ENCODE data around the gene C3AR1. TPM values are rescaled to one million over a fixed set of nuclear protein-coding genes. Genes with fewer than 3 reads are reported as not detected.
"Not testable (repeated sequence)": the region's sequence is repeated elsewhere in the genome, so short reads cannot be mapped to it uniquely, and the experiment has no call there.

Gene C3AR1
- total and polyA plus RNA-seq, 2 experiments from 2014 or later, result 1.2 to 5.9 TPM

DNA sequence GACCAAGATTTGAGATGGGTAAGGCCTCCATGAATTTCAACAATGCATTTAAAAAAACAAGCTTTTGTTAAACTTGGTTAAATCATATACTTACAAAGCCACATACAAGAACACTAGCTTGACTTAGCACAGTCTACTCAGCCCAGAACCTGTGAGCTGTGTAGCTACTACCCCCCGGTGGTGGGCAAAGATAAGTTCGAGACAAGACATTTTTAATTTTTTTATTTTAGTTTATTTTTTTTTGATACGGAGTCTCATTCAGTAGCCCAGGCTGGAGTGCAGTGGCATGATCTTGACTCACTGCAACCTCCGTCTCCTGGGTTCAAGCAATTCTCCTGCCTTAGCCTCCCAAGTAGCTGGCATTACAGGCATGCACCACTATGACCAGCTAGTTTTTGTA, 12.2 kb upstream of the C3AR1 start:
- no peak for TF ChIP-seq EZH2phosphoT487 (IDR thresholded peaks at IDR 0.05; ENCODE audit: low read depth, severe bottlenecking, unreplicated experiment)
- TF ChIP-seq, protein P1, sequence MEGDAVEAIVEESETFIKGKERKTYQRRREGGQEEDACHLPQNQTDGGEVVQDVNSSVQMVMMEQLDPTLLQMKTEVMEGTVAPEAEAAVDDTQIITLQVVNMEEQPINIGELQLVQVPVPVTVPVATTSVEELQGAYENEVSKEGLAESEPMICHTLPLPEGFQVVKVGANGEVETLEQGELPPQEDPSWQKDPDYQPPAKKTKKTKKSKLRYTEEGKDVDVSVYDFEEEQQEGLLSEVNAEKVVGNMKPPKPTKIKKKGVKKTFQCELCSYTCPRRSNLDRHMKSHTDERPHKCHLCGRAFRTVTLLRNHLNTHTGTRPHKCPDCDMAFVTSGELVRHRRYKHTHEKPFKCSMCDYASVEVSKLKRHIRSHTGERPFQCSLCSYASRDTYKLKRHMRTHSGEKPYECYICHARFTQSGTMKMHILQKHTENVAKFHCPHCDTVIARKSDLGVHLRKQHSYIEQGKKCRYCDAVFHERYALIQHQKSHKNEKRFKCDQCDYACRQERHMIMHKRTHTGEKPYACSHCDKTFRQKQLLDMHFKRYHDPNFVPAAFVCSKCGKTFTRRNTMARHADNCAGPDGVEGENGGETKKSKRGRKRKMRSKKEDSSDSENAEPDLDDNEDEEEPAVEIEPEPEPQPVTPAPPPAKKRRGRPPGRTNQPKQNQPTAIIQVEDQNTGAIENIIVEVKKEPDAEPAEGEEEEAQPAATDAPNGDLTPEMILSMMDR (IDR thresholded peaks at IDR 0.05; ENCODE audit: poor library complexity), result peak; percentile 58
- peak; percentile 59 for DNase-seq (ENCODE audit: low spot score)
- Histone ChIP-seq H4K20me1 (ENCODE audit: insufficient read depth, poor library complexity, severe bottlenecking) (no peaks in the 10 kb centered on the region), H3K9me3 (ENCODE audit: low read depth) (no peaks in the 10 kb centered on the region), H3K79me2 (peaks cover 8% of the 10 kb centered on the region), H3K4me2 (no peak overlapping the region), H3K4me3 (no peak overlapping the region), H3K4me1 (ENCODE audit: insufficient read depth) (peaks cover 4% of the 10 kb centered on the region), H2AFZ (no peak overlapping the region), H3K36me3 (replicated peaks; ENCODE audit: insufficient read depth, low read depth) (no peaks in the 10 kb centered on the region), H3K27ac (no peak overlapping the region), H3K27me3 (no peaks in the 10 kb centered on the region), H3K9me2 (replicated peaks; ENCODE audit: insufficient read depth) (no peaks in the 10 kb centered on the region)
- 53% methylated on average over 4 of the region's 4 CpGs for WGBS (ENCODE audit: low lambda C conversion rate, missing lambda C conversion rate)

DNA sequence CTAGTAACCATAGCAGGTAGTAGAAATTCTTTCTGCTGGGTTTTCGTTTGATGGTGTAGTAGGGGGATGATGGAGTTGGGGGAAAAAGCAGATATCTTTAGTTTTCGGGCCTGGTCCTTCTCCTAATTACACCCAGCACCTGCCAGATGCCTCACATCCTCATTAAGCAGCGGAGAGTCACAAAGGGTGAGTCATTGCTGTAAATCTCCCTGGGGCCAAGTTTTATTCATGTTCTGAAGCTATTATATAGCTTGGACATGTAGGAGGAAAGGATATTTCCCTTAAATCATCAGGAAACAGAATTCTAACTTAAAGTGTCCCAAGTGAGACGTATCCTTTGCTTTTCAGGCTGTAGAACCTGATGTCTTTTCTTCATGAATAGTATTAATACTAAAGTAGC, 11.0 kb upstream of the C3AR1 start:
- no peak for DNase-seq (ENCODE audit: low spot score)
- 43% methylated on average over 4 of the region's 4 CpGs for WGBS (ENCODE audit: low lambda C conversion rate, missing lambda C conversion rate)
- no peaks in the 10 kb centered on the region for H3K4me1 ChIP-seq (ENCODE audit: insufficient read depth)
- no peaks in the 10 kb centered on the region for H3K27me3 ChIP-seq
- H3K79me2 ChIP-seq, result no peaks in the 10 kb centered on the region
- H3K4me2 ChIP-seq, result no peak overlapping the region
- H3K4me3 ChIP-seq, result no peak overlapping the region
- H2AFZ ChIP-seq, result no peak overlapping the region
- no peak overlapping the region for H3K27ac ChIP-seq
- no peaks in the 10 kb centered on the region for H3K36me3 ChIP-seq (replicated peaks; ENCODE audit: insufficient read depth, low read depth)
- no peaks in the 10 kb centered on the region for H3K9me3 ChIP-seq (ENCODE audit: low read depth)
- TF ChIP-seq EZH2 (IDR thresholded peaks at IDR 0.05; ENCODE audit: borderline replicate concordance) (no peak), EZH2phosphoT487 (IDR thresholded peaks at IDR 0.05; ENCODE audit: low read depth, severe bottlenecking, unreplicated experiment) (no peak)
- TF ChIP-seq, protein P1 (IDR thresholded peaks at IDR 0.05; ENCODE audit: poor library complexity), result no peak
- no peaks in the 10 kb centered on the region for H3K9me2 ChIP-seq (replicated peaks; ENCODE audit: insufficient read depth)
- H4K20me1 ChIP-seq (ENCODE audit: insufficient read depth, poor library complexity, severe bottlenecking), result no peaks in the 10 kb centered on the region

DNA sequence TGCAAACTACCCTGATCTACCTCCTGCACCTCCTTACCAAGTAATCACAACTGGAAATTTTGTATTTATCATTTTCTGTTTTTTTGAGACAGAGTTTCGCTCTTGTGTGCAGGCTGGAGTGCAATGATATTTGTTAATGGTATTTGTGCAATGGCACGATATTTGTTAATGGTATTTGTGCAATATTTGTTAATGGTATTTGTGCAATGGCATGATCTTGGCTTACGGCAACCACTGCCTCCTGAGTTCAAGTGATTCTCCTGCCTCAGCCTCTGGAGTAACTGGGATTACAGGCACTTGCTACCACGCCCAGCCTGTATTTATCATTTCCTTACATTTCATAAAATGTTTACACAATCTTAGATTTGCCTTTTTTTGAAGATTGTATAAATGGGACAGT, 10.2 kb upstream of the C3AR1 start:
- Histone ChIP-seq H2AFZ (no peak overlapping the region), H3K27ac (no peak overlapping the region), H3K27me3 (no peaks in the 10 kb centered on the region), H3K4me2 (no peak overlapping the region), H3K4me1 (ENCODE audit: insufficient read depth) (no peaks in the 10 kb centered on the region), H3K36me3 (replicated peaks; ENCODE audit: insufficient read depth, low read depth) (no peaks in the 10 kb centered on the region), H3K9me2 (replicated peaks; ENCODE audit: insufficient read depth) (no peaks in the 10 kb centered on the region), H3K4me3 (no peak overlapping the region), H4K20me1 (ENCODE audit: insufficient read depth, poor library complexity, severe bottlenecking) (no peaks in the 10 kb centered on the region), H3K9me3 (ENCODE audit: low read depth) (no peaks in the 10 kb centered on the region), H3K79me2 (no peaks in the 10 kb centered on the region)
- 92% methylated on average over 4 of the region's 4 CpGs for WGBS (ENCODE audit: low lambda C conversion rate, missing lambda C conversion rate)
- DNase-seq (ENCODE audit: low spot score), result no peak
- TF ChIP-seq EZH2phosphoT487 (IDR thresholded peaks at IDR 0.05; ENCODE audit: low read depth, severe bottlenecking, unreplicated experiment), result no peak
- no peak for TF ChIP-seq EZH2 (IDR thresholded peaks at IDR 0.05; ENCODE audit: borderline replicate concordance)
- TF ChIP-seq, protein P1 (IDR thresholded peaks at IDR 0.05; ENCODE audit: poor library complexity), result no peak

DNA sequence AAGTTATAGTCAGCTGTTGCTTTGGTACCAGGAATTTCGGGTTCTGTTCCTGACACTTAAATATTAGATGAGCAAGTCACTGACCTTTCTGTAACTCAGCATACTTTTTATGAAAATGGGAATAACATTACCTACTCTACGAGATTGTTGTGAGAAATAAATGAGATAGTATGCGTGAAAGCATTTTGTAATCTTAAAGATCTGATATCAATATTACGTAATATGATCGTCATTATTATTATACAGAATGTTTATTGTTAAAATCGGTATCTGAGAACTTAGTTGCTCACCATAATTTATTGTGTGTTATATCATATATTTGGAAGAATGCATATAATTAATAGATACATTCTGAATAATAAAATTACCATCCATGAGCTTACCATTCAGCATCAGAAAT, 9.8 kb upstream of the C3AR1 start:
- no peaks in the 10 kb centered on the region for H4K20me1 ChIP-seq (ENCODE audit: insufficient read depth, poor library complexity, severe bottlenecking)
- no peaks in the 10 kb centered on the region for H3K9me3 ChIP-seq (ENCODE audit: low read depth)
- TF ChIP-seq, protein P1 (IDR thresholded peaks at IDR 0.05; ENCODE audit: poor library complexity), result no peak
- TF ChIP-seq EZH2phosphoT487 (IDR thresholded peaks at IDR 0.05; ENCODE audit: low read depth, severe bottlenecking, unreplicated experiment) (no peak), EZH2 (IDR thresholded peaks at IDR 0.05; ENCODE audit: borderline replicate concordance) (no peak)
- no peak overlapping the region for H3K27ac ChIP-seq
- no peaks in the 10 kb centered on the region for H3K4me1 ChIP-seq (ENCODE audit: insufficient read depth)
- H3K9me2 ChIP-seq (replicated peaks; ENCODE audit: insufficient read depth), result no peaks in the 10 kb centered on the region
- H3K27me3 ChIP-seq, result no peaks in the 10 kb centered on the region
- no peaks in the 10 kb centered on the region for H3K79me2 ChIP-seq
- no peak overlapping the region for H2AFZ ChIP-seq
- H3K36me3 ChIP-seq (replicated peaks; ENCODE audit: insufficient read depth, low read depth), result no peaks in the 10 kb centered on the region
- DNase-seq (ENCODE audit: low spot score), result no peak
- H3K4me3 ChIP-seq, result no peak overlapping the region
- H3K4me2 ChIP-seq, result no peak overlapping the region
- 94% methylated on average over 6 of the region's 6 CpGs for WGBS (ENCODE audit: low lambda C conversion rate, missing lambda C conversion rate)

DNA sequence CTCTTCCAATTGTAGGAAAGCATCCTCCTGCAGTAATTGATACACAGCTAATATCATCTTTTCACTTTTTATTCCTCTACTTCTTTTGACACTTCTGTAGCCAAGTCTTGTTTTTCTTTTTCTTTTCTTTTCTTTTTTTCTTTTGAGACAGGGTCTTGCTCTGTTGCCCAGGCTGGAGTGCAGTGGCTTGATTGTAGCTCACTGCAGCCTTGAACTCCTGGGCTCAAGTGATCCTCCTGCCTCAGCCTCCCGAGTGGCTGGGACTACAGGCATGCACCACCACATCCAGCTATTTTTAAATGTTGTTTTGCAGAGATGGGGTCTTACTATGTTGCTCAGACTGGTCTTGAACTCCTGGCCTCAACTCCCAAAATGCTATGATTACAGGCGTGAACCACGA, 5.7 kb upstream of the C3AR1 start:
- H3K27ac ChIP-seq; H3K4me1 ChIP-seq (ENCODE audit: insufficient read depth); H3K27me3 ChIP-seq; H4K20me1 ChIP-seq (ENCODE audit: insufficient read depth, poor library complexity, severe bottlenecking); H3K9me3 ChIP-seq (ENCODE audit: low read depth); H3K36me3 ChIP-seq (replicated peaks; ENCODE audit: insufficient read depth, low read depth); H3K4me3 ChIP-seq; H3K4me2 ChIP-seq; H2AFZ ChIP-seq; H3K79me2 ChIP-seq; H3K9me2 ChIP-seq (replicated peaks; ENCODE audit: insufficient read depth); DNase-seq (ENCODE audit: low spot score): not testable (repeated sequence)
- 79% methylated on average over 3 of the region's 3 CpGs for WGBS (ENCODE audit: low lambda C conversion rate, missing lambda C conversion rate)
